Muscle layer of colon (tissue), 2 donors: ENCODE measurements around the gene SEMA4F.

Experiments
- H3K27ac ChIP-seq: one replicate; pipeline ENCODE4 v1.7.0; 2013; ENCODE audit warnings: low read depth, mild to moderate bottlenecking, low read length, moderate library complexity
- H3K27me3 ChIP-seq, 2 donors: one replicate each; pipeline ENCODE4 v1.7.0; 2013; ENCODE audit warnings: low read length in 2 of 2, mild to moderate bottlenecking in 2 of 2; ENCODE audit not compliant: insufficient read depth in 2 of 2, control insufficient read depth in 1 of 2
- H3K36me3 ChIP-seq: one replicate; pipeline ENCODE4 v1.7.0; 2013; ENCODE audit warnings: mild to moderate bottlenecking, low read length; ENCODE audit not compliant: insufficient read depth
- H3K4me1 ChIP-seq: one replicate; pipeline ENCODE4 v1.7.0; 2013; ENCODE audit warnings: mild to moderate bottlenecking, low read length; ENCODE audit not compliant: insufficient read depth
- H3K4me3 ChIP-seq, 2 donors: one replicate each; pipeline ENCODE4 v1.7.0; 2013; ENCODE audit warnings: low read length in 2 of 2, low read depth in 1 of 2, mild to moderate bottlenecking in 1 of 2, moderate library complexity in 1 of 2
- H3K9ac ChIP-seq: one replicate; pipeline ENCODE4 v1.7.0; 2013; ENCODE audit warnings: low read length
- H3K9me3 ChIP-seq: one replicate; pipeline ENCODE4 v1.7.0; 2013; ENCODE audit warnings: mild to moderate bottlenecking, low read length
- donor health status: abdominal sarcoma.
- donor health status: Adenocarcinoma of cecum.

The SEMA4F gene

GRCh38 chr2:74668087-74668486, 14.0 kb downstream of the SEMA4F start:
- Histone ChIP-seq H3K4me1 (no peaks in the 10 kb centered on the region), H3K4me3 (no peak overlapping the region), H3K27me3 (no peaks in the 10 kb centered on the region), H3K36me3 (no peaks in the 10 kb centered on the region), H3K9ac (no peak overlapping the region), H3K9me3 (no peaks in the 10 kb centered on the region), H3K27ac (no peak overlapping the region)

GRCh38 chr2:74670263-74670662, 16.2 kb downstream of the SEMA4F start:
- Histone ChIP-seq H3K36me3 (peaks cover 10% of the 10 kb centered on the region), H3K27ac (no peak overlapping the region), H3K27me3 (no peaks in the 10 kb centered on the region), H3K9me3 (no peaks in the 10 kb centered on the region), H3K4me1 (no peaks in the 10 kb centered on the region), H3K9ac (no peak overlapping the region), H3K4me3 (no peak overlapping the region)

GRCh38 chr2:74671479-74671878, 17.4 kb downstream of the SEMA4F start:
- peaks cover 22% of the 10 kb centered on the region for H3K36me3 ChIP-seq
- H3K4me1 ChIP-seq: no peaks in the 10 kb centered on the region
- H3K4me3 ChIP-seq: no peak overlapping the region
- no peaks in the 10 kb centered on the region for H3K27me3 ChIP-seq
- no peak overlapping the region for H3K27ac ChIP-seq
- no peak overlapping the region for H3K9ac ChIP-seq
- no peaks in the 10 kb centered on the region for H3K9me3 ChIP-seq

- no peaks in the 10 kb centered on the region for H3K4me1 ChIP-seq
- no peak overlapping the region for H3K9ac ChIP-seq
- no peaks in the 10 kb centered on the region for H3K27me3 ChIP-seq
- peaks cover 23% of the 10 kb centered on the region for H3K36me3 ChIP-seq
- no peak overlapping the region for H3K4me3 ChIP-seq
- no peaks in the 10 kb centered on the region for H3K9me3 ChIP-seq
- H3K27ac ChIP-seq: no peak overlapping the region
Measured at GRCh38 chr2:74673826-74674528, 19.9 kb downstream of the SEMA4F start.

- H3K36me3 ChIP-seq: peaks cover 23% of the 10 kb centered on the region
- no peaks in the 10 kb centered on the region for H3K9me3 ChIP-seq
- no peak overlapping the region for H3K4me3 ChIP-seq
- no peaks in the 10 kb centered on the region for H3K27me3 ChIP-seq
- H3K4me1 ChIP-seq: no peaks in the 10 kb centered on the region
- no peak overlapping the region for H3K9ac ChIP-seq
- H3K27ac ChIP-seq: no peak overlapping the region
Measured at GRCh38 chr2:74675090-74675489, 21.0 kb downstream of the SEMA4F start.

GRCh38 chr2:74676331-74676730, 22.3 kb downstream of the SEMA4F start:
- Histone ChIP-seq H3K4me3 (no peak overlapping the region), H3K27me3 (no peaks in the 10 kb centered on the region), H3K9me3 (no peaks in the 10 kb centered on the region), H3K9ac (no peak overlapping the region), H3K27ac (no peak overlapping the region), H3K36me3 (peaks cover 23% of the 10 kb centered on the region), H3K4me1 (no peaks in the 10 kb centered on the region)

- Histone ChIP-seq H3K4me3 (no peak overlapping the region), H3K27me3 (no peaks in the 10 kb centered on the region), H3K9me3 (no peaks in the 10 kb centered on the region), H3K27ac (no peak overlapping the region), H3K36me3 (peaks cover 20% of the 10 kb centered on the region), H3K4me1 (no peaks in the 10 kb centered on the region), H3K9ac (no peak overlapping the region)
Measured at GRCh38 chr2:74679615-74680014, 25.6 kb downstream of the SEMA4F start.

GRCh38 chr2:74682501-74682900, 28.5 kb downstream of the SEMA4F start:
- no peaks in the 10 kb centered on the region for H3K9me3 ChIP-seq
- no peaks in the 10 kb centered on the region for H3K36me3 ChIP-seq
- no peaks in the 10 kb centered on the region for H3K4me1 ChIP-seq
- H3K27ac ChIP-seq: no peak overlapping the region
- H3K27me3 ChIP-seq: no peaks in the 10 kb centered on the region
- no peak overlapping the region for H3K4me3 ChIP-seq
- H3K9ac ChIP-seq: no peak overlapping the region

GRCh38 chr2:74685408-74685807, 31.4 kb downstream of the SEMA4F start:
- Histone ChIP-seq H3K9me3 (no peaks in the 10 kb centered on the region), H3K27me3 (peaks cover 0 to 6% of the 10 kb centered on the region in 2 donors), H3K9ac (no peak overlapping the region), H3K4me1 (no peaks in the 10 kb centered on the region), H3K36me3 (no peaks in the 10 kb centered on the region), H3K27ac (no peak overlapping the region), H3K4me3 (no peak overlapping the region)

- H3K9me3 ChIP-seq: no peaks in the 10 kb centered on the region
- no peak overlapping the region for H3K9ac ChIP-seq
- H3K4me3 ChIP-seq: no peak overlapping the region
- H3K27ac ChIP-seq: no peak overlapping the region
- no peaks in the 10 kb centered on the region for H3K36me3 ChIP-seq
- H3K4me1 ChIP-seq: no peaks in the 10 kb centered on the region
- H3K27me3 ChIP-seq: peaks cover 0 to 6% of the 10 kb centered on the region in 2 donors
Measured at GRCh38 chr2:74688881-74689280, 34.8 kb downstream of the SEMA4F start.

- no peak overlapping the region for H3K27ac ChIP-seq
- H3K36me3 ChIP-seq: no peaks in the 10 kb centered on the region
- H3K27me3 ChIP-seq: peaks cover 0 to 6% of the 10 kb centered on the region in 2 donors
- no peak overlapping the region for H3K9ac ChIP-seq
- no peak overlapping the region for H3K4me3 ChIP-seq
- no peaks in the 10 kb centered on the region for H3K9me3 ChIP-seq
- H3K4me1 ChIP-seq: no peaks in the 10 kb centered on the region
Measured at GRCh38 chr2:74689671-74690070, 35.6 kb downstream of the SEMA4F start.

GRCh38 chr2:74690571-74690970, 36.5 kb downstream of the SEMA4F start:
- Histone ChIP-seq H3K27ac (no peak overlapping the region), H3K4me1 (no peaks in the 10 kb centered on the region), H3K9me3 (no peaks in the 10 kb centered on the region), H3K4me3 (no peak overlapping the region), H3K36me3 (no peaks in the 10 kb centered on the region), H3K9ac (no peak overlapping the region), H3K27me3 (peaks cover 0 to 6% of the 10 kb centered on the region in 2 donors)
